GM18511 (cell line): Measurements from ENCODE around the gene PYGM.

Experiments used
- ATAC-seq: cut with Tn5 transposase; IDR thresholded peaks from one replicate; pipeline ENCODE4 v1.9.1; 2021; ENCODE audit warnings: mild to moderate bottlenecking, moderate library complexity; ENCODE audit not compliant: unreplicated experiment

The PYGM gene

GRCh38 chr11:64759722-64760719 lies at the start of gene PYGM:
TSS of gene PYGM (minus strand) at chr11:64759974. CDS start at chr11:64759898, 76 bp downstream.
- ATAC-seq, result no peak

GRCh38 chr11:64805481-64805880 lies 45.7 kb upstream of the PYGM start:
- ATAC-seq, result no peak

GRCh38 chr11:64804346-64805210 lies 44.8 kb upstream of the PYGM start:
- no peak for ATAC-seq

GRCh38 chr11:64803846-64804345 lies 44.1 kb upstream of the PYGM start:
- no peak for ATAC-seq

DNA sequence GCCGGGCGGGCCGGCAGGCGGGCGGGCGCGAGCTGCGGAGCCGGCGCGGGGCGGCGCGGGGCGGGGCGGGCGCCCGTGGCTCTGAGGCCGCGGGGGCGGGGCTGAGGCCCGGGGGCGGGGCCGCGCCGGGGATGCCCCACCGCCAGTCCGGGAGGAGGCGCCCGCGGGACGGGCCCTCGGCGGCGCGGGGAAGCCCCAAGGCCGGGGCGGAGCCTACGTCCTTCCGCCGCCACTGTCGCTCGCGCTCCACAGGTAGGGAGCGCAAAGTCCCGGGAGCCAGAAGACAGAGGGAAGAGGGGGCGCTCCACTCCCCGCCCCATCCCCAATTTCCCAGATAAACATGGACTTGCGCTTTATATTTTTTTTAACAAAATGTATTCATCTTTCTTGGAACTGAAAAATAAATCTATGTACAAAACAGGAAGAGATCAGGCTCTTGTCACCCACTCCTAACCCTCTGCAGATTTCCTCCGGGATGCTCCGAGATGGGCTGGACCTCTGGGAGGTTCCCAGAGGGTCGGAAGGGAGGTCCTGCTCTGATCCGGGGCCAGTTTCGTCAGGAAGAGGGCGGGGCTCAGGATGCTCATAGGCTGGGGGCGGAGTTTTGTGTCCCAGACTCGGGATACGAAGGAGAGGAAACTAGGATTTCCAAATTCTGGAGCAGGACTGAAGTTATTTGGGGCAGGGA lies 43.5 kb upstream of the PYGM start, which contains the start of gene MAP4K2:
TSS of gene MAP4K2 (minus strand) at position 57 of the 688 bp plus-strand sequence. CDS start 65 bp downstream, outside the sequence.
- ATAC-seq, result peak; percentile 66

- peak; percentile 40 for ATAC-seq
Observed at GRCh38 chr11:64802370-64803157, 42.8 kb upstream of the PYGM start.

GRCh38 chr11:64801561-64802369 lies 42.0 kb upstream of the PYGM start:
- no peak for ATAC-seq

DNA sequence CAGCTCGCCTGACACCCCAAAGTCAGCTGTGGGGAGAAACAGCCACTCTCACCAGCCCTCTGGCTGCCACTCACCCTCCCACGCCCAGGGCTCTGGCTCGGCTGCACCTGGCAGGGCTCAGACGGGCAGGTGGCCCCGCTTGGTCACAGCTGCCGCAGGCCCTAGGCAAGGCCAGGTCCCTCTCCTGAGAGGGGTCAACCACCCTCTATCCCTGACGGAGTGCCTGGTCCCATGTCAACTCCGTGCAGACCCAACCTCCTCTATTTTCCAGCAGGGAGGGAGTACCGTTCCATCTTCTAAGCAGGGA lies 41.3 kb upstream of the PYGM start:
- no peak for ATAC-seq

GRCh38 chr11:64800303-64801157 lies 40.8 kb upstream of the PYGM start:
- ATAC-seq, result no peak

GRCh38 chr11:64799623-64800302 lies 40.0 kb upstream of the PYGM start:
- no peak for ATAC-seq

- no peak for ATAC-seq
Observed at GRCh38 chr11:64799256-64799622, 39.5 kb upstream of the PYGM start.

DNA sequence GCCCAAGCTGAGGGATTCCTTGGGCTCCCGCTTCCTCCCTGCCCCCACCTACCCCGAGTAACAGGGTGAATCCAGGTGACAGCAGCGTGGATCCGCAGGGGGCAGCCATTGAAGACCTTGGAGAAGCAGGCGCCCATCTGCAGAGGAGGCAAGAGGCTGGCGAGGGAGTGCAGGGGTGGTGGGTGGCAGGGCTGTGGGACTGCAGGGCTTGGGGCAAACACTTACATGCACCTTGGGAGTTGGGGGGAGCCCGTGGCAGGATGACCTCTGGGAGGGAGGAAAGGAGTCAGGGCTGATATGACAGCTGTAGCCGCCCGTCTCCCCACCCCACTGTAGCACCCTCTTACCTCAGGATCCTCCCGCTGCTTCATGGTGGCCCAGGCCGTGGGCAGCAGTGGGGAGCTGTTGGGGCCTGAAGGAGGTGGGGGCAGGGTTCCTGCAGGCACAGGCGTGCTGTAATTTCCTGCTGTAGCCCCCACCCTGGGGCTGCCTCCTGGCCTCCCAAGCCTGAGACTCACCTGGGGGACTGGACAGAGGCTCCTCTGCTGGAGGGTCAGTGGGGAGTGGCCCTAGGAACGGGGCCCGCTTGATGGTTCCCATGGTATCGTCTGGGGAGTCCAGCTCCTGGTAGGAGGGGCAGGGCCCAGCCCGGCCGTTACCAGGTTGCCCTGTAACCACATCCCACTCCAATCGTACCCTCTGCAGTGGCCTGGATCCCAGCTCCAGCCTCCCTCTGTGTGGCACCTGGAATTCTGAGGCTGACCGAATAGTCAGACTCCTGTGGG lies 37.2 kb upstream of the PYGM start:
- ATAC-seq, result no peak

- ATAC-seq, result no peak
Observed at GRCh38 chr11:64796047-64796756, 36.4 kb upstream of the PYGM start.

GRCh38 chr11:64794526-64794925 lies 34.8 kb upstream of the PYGM start:
- ATAC-seq, result no peak

GRCh38 chr11:64793271-64794160 lies 33.7 kb upstream of the PYGM start:
- ATAC-seq, result no peak
